Erythroblast (primary cell): ENCODE data around the gene ACTL10.
A peak's percentile ranks its signal among the peaks of the same experiment; 100 is the strongest.

ENCODE experiments used
- DNase-seq, 2 experiments: peaks; one replicate each; lab custom pipeline; 2025; lab: John Stamatoyannopoulos, UW
- GATA1 ChIP-seq: IDR thresholded peaks from 2 replicates; pipeline ENCODE4 v1.6.1; 2011; ENCODE audit warnings: low read depth, mild to moderate bottlenecking, control low read depth, low read length, moderate library complexity
- POLR2A ChIP-seq: IDR thresholded peaks from 2 replicates; pipeline ENCODE4 v1.6.1; 2011; ENCODE audit warnings: mild to moderate bottlenecking, low read length

ACTL10 gene

DNA sequence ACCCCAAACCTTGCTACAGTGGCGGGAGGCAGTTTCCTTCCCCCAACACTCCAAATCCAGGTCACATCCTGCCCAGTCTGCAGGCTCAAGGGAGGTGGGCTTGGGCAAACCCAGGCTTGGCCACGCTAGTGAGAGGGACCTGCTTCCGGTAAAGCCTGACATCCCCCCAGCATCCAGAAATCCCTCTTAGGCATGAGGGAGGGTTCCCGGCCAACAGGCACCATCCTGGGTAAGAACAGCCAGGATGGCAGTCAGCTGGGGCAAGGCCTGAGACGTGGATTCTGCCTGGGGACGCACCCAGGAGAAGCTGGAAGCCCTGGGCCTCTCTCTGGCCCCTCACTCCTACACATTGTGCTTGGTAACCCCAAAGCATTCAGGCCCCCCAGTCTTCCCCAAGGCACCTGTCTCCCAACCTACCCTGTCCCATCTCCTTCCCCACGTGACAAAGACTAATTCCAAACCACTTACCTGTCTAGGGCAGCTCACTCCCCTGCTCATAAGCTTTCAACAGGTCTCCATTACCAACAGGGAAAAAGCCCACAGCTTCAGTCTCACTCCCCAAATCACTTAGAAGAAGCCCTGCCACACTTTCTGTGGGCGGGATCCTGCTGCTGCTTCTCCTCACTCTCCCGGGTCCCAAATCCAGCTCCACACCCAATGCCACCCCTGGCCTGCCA is 2.5 kb upstream of the ACTL10 start:
- no peak for DNase-seq
- TF ChIP-seq POLR2A (no peak), GATA1 (no peak)

DNA sequence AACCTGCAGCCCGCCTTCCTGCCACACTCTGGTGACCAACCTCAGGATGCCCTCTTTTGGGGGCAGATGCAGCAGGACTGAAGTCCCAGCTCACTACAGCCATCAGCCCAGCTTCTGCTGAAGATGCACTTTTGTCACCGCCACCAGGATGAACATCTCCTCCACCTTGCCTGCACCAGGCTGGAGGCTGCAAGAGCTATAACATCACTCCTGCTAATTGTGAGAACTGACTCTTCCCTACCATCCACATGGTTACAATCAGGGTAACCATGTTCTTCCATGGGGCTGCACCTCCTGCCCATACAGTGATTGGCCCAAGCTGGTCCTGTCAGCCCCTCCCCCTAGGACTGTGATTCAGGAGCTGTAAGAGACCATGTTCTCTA is 2.0 kb upstream of the ACTL10 start:
- DNase-seq: no peak

DNA sequence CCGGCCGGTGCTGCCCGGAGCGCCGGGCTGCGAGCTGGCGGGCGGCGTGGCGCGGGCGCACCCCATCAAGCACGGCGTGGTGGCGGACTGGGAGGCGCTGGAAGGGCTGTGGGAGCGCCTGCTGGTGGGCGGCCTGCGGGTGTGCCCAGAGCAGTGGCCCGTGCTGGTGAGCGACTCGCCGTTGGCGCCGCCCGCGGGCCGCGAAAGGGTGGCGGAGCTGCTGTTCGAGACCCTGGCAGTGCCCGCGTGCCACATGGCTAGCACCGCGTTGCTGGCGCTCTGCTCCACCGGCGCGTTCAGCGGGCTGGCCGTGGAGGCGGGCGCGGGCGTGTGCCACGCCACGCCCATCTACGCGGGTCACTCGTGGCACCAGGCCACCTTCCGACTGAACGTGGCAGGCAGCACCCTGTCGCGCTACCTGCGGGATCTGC is 517 bp downstream of the ACTL10 start:
- no peak for TF ChIP-seq GATA1
- TF ChIP-seq POLR2A: no peak
- DNase-seq: peak; percentile 65 to 67

More for the DNA sequence above, 2.0 kb upstream of the ACTL10 start:
- TF ChIP-seq POLR2A (no peak), GATA1 (no peak)

DNA sequence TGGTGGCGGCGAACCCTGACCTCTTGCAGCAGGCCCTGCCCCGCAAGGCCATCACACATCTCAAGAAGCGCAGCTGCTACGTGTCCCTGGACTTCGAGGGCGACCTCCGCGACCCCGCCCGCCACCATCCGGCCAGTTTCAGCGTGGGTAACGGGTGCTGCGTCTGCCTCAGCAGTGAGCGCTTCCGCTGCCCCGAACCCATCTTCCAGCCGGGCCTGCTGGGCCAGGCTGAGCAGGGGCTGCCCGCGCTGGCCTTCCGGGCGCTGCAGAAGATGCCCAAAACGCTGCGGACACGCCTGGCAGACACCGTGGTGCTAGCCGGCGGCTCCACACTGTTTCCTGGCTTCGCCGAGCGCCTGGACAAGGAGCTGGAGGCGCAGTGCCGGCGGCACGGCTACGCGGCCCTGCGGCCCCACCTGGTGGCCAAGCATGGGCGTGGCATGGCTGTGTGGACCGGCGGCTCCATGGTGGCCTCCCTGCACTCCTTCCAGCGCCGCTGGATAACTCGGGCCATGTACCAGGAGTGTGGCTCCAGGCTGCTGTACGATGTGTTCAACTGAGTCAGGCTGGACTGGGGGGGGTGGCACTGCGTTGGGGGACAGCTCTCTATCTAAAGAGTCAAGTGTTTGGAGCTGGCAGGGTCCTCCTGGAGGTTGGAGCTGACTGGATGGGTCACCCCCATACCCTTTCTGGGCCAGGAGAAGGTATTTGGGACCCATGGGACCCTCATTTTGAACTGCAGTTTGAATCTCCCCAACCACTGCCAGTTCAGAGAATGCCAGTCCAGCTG is 1.1 kb downstream of the ACTL10 start:
- TF ChIP-seq GATA1 (no peak), POLR2A (no peak)
- DNase-seq: peak; percentile 80 to 86

DNA sequence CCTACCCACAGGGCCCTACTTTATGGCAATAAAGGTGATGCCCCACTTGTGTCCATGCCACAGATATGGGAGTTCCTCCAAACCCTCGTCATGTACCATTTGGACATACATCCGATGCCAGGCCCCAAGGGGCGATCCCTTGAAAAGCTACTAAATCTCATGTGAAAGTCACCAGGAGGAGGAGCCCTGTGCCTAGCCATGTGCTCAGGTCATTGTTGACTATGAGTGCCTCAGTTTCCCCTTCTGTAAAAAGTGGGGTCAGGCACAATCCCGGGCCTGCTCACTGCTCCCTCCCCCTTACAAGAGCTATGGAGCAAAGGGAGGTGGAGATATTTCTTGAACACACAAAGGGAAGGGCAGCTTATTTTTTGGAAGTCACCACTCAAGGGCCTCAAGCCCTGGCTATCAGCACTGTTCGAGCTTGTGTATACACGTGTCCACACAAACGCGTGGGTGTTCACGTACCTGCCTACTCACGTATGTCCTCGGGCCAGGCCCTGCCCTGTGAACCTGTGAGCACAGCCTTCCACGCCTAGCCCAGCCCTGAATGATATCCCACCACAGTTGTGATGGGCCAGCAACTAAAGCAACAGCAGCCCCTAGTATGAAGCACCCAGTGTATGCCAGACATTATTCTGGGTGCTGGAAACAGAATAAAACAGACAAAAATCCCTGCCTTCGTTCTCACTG is 1.9 kb downstream of the ACTL10 start:
- TF ChIP-seq GATA1 (no peak), POLR2A (no peak)
- DNase-seq: peak in 1 of 2 experiments; percentile 37

DNA sequence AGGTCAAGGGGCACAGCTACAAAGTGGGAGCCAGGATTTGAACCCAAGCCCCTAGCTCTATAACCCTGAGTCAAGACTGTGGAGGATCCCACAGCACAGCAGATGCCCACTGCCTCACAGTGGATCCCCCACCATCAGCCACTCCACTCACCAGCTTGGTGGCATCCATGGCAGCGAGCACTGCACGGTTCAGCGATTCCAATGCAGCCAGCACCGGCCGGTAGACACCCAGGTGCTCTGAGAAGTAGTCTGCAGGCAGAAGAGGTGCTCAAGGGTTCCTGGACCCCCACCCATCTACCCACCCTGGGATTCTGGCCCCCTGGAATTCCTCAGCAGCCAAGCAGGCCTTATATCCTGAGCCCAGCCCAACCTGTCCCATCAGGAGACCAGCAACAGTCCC is 2.5 kb downstream of the ACTL10 start:
- no peak for TF ChIP-seq GATA1
- DNase-seq: no peak

DNA sequence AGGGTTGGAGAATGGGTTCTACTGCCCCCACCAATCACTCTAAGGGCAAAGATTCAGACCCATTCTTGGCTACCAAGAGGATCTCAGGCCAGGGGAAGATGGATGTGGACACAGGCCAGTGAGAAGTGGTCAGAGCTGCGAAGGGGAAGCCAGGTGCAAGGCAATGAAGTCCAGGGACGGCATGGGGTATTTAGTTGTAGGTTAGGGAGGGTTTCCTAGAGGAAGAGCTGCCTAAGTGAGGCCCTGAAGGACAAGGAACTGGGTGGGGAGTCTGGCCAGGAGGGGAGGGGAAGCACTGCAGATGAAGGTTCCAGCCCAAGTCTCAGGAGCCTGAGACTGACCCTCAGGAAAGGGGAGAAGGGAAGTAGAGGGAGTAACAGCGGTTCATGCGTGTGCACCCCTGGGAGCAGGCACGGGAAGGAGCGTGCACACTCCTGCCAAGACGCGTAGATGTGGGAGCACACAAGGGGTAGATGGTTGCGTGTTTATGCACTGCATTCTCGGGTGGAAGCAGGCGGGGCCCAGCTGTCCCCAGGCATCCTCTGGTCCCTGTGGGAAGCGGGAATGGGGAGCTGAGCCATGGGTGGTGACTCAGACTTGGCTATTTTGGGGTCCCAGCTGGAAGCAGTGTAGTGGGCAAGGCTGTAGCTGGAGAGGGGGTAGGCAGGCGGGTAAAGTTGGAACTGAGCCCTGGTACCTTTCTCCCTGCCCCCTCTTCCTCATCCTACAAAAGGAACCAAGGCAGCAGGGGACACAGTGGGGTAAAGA is 3.3 kb downstream of the ACTL10 start:
- DNase-seq: no peak
- TF ChIP-seq GATA1 (no peak), POLR2A (no peak)

DNA sequence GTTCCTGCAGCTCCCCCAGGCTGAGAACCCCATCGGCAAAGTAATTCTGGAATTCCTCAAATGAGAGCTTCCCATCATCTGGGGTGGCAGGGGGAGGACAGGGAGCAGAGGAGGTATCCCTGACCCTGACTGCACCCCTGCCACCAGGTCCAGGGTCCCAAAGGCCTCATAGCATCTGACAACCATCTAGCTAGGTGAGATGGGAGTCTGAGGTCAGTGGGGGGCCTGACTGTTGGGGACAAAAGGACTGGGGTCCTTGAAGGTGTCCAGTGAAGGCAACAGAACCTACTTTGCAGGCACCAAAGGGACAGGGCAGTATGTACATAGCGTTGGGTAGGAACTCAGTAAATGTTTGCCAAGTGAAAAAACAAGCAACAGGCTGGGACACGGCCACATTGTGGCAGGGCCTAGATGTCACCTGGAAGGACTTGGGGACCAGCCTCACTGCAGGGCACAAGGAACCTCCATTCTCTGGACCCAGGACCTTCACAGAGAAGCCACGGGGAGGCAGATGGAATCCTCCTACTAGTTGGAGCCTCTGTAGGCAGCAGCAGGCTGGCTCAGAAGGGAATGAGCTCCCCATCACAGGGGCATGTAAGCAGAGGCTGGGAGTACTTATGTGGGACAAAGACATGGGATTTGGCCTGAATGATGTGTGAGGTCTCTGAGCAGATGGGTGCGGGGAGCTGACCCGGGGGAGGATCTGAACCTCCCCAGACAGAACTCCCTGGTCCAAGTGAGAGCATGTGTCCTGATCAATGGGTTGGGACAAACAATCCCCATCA is 4.2 kb downstream of the ACTL10 start:
- TF ChIP-seq GATA1 (no peak), POLR2A (no peak)
- DNase-seq: no peak

DNA sequence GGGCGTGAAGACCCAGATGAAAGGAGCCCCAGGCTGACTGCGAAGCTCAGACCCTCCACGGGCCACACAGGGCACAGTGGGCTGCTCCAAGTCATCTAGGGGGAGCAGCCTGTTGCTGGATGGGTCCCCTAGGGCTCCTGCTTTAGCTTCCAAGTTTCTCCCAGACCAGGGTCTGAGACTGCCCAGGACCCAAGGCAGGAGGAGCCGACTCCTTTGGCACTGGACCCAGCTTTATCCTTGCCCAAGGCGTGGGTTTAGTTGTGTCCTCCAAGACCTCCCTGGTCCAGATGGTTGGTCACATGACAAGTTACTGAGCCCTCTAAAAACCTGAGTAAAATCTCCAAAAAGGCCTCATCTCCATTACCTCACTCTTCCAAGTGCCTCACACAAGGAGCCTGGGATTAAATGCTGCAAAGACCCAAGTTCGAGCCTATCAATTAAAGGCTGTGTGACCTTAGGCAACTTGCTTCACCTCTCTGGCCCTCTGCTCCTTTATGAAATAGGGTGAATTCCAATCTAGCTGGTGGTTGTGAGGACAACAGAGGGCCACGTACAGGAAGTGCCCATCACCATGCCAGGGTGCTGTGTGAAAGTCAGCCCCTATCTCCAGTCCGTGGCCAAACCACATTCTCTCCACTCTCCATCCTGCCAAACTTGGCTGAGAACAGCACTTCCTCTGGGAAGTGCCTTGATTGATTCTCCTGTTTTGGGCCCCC is 5.0 kb downstream of the ACTL10 start:
- no peak for DNase-seq
- TF ChIP-seq GATA1 (no peak), POLR2A (no peak)

DNA sequence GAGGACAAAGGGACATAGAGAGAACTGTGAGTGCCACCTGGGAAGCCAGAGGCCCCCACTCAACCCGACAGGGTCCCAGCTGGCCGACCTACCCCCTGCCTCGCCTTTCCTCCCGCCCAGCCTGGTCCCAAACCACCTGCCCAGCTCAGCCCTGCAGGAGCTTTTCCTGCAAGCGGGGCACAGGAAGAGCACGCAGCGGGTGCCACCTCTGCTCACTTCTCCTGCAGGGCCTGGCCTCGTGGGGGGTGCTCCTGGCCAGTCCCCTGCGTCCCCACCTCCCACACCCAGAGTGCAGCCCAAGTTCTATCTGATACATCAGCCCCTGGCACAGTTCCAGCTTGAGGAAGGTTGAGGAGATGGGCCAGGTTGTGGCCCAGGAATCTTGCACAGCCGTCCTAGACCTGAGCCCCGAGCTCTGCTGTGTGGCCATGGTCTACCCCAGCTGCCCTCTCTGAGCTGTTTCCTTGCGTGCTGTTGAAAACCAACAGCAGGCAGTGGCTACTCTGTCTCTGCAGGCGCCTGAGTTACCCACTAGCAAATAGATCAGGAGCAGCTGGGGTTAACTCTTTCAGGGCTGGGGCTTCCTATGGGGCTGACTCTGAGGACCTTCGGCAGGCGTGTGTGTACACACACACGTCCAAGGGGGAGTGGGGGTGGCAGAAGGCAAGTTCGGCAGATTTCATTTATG is 5.8 kb downstream of the ACTL10 start:
- TF ChIP-seq POLR2A (no peak), GATA1 (no peak)

DNA sequence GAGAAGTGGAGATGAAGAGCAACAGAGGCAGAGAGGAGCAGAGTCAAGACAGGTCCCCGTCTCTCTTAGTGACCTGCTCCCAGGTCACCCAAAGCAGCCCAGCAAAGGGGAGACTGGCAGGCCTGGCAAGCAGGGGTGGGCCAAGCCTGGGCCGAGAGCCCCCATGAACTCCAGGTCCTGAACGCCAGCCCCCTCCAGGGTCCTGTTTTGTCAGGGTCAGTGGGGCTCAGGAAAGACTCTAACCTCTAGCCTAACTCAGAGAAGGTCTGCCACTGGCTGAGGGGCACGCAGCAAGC is 6.3 kb downstream of the ACTL10 start:
- DNase-seq: no peak
- TF ChIP-seq GATA1 (no peak), POLR2A (no peak)

More for the DNA sequence above, 5.8 kb downstream of the ACTL10 start:
- DNase-seq: peak; percentile 42 to 51
